ENCODE data around the gene GTF2H4.

DNA sequence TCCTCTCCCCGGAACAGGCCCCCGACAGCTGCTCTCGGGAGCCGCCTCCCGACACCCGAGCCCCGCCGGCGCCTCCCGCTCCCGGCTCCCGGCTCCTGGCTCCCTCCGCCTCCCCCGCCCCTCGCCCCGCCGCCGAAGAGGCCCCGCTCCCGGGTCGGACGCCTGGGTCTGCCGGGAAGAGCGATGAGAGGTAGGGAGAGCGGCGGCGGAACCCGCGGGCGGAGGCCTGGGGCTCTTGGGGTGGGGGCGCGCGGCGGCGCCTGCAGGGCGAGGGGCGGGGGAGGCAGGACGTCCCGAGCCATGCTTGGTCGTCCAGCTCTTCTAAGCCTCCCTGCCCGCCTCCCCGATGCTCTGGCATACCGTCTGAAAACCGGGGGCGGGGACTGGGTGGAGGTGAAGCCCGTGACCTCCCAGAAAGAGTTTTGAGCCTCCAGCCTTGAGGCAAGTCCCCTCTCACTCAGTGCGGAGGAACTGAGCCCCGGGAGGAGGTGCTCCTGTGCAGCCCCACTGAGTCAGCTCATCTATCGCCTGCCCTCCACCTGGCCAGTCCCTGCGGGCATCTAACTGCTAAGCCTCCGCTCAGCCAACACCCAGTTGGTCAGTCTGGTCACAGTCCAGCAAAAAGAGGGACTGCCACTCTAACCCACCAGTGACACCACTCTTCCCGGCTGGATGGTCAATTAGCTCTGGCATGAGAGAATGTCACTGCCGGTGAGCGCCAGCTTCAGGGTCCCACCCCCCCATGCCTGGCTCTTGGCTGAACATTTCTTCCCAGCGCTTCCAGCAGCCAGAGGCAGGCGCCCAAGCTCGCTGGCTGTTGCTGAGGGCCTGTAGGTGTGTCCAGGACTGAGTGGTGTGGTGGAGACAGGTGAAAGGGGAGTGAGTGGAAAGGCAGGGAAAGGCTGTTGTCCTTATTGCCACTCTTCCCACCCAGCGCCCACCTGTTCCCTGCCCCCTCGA lies 23.2 kb upstream of the GTF2H4 start:
- TF ChIP-seq EZH2 (IDR thresholded peaks at IDR 0.05) (no peak), POLR2AphosphoS5 (IDR thresholded peaks at IDR 0.05; ENCODE audit: borderline replicate concordance, low read depth, low read length) (no peak; the same call in 1 of the 2 replicates), FOXP2 (optimal IDR thresholded peaks at IDR 0.05; ENCODE audit: control extremely low read depth, extremely low read length, insufficient read depth) (no peak)
